ENCODE measurements around the gene SEMA6C.

- TF ChIP-seq, protein P1, sequence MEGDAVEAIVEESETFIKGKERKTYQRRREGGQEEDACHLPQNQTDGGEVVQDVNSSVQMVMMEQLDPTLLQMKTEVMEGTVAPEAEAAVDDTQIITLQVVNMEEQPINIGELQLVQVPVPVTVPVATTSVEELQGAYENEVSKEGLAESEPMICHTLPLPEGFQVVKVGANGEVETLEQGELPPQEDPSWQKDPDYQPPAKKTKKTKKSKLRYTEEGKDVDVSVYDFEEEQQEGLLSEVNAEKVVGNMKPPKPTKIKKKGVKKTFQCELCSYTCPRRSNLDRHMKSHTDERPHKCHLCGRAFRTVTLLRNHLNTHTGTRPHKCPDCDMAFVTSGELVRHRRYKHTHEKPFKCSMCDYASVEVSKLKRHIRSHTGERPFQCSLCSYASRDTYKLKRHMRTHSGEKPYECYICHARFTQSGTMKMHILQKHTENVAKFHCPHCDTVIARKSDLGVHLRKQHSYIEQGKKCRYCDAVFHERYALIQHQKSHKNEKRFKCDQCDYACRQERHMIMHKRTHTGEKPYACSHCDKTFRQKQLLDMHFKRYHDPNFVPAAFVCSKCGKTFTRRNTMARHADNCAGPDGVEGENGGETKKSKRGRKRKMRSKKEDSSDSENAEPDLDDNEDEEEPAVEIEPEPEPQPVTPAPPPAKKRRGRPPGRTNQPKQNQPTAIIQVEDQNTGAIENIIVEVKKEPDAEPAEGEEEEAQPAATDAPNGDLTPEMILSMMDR (IDR thresholded peaks at IDR 0.05) = no peak
- no peak for TF ChIP-seq POLR2A (IDR thresholded peaks at IDR 0.05)
Measured at GRCh38 chr1:151171190-151171589, 24.8 kb upstream of the SEMA6C start.

All from esophagus squamous epithelium (tissue), 4 donors.